ENCODE data around the gene DOCK3.

DOCK3 gene

DNA sequence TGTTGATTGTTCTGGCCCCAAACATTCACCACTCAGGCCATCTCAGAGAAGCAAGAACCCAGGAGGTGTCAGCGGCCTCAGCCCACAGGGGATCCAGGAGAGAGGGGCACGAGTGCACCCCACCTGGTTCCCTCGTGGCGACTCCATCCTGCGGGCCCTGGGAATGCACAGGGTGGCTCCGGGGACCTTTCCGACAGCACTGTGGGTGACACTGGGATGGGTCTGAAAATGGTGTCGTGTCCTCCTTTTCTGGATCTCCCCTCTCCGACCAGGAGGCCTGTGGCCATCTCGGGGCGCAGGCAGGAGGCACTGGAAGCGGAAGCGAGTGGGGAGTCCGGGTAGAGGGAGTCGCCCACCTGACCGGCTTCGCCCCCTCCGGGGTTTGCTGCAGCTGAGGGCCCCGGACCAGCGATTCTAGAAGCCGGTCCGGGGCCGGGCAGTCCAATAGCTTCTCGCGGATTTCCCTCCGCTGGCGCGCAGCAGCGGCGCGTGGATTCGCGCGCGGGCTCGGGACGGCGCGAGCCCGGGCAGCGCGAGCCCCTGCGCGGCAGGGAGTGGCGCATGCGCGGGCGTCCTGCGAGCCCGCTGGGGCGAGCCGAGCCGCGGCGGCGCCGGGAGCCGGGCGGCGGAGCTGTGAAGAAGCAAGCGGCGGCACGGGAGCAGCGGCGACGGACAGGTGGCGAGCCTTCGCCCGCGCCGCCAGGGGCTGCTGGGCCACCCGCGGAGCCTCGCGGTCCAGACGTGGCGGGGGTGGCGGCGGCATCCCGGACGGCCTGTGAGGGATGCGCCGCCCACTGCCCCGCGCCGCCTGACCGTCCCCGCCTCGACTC, at the start of gene DOCK3:
Gene DOCK3 (plus strand): TSS at position 579 of the 830 bp plus-strand sequence. CDS start 337 bp downstream, outside the sequence.
- DNase-seq = peak; percentile 55

- DNase-seq = no peak
These were observed 49.2 kb upstream of the DOCK3 start for GRCh38 chr3:50625231-50626182.

- DNase-seq = no peak
These were observed 48.3 kb upstream of the DOCK3 start for GRCh38 chr3:50626401-50626800.

GRCh38 chr3:50627407-50628051, 47.2 kb upstream of the DOCK3 start:
- DNase-seq = peak; percentile 7

DNA sequence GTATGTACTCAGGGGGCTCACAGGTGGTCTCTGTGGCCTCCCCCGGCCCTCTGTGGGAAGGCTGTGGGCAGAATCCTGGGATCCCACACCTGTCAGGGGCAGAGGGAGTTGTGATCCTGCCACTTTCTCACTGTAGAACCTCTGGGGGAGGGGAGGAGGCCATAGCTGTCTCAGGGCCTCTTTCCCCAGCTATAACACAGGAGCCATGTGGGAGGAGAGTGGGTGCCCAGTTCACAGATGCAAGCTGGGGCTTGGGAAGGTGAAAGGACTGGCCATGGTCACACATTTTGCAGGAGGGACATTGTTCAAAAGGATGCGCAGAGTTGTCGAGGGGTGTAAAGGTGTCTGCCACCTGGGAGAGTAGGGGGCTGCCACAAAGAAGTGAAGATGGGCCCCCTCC, 46.1 kb upstream of the DOCK3 start:
- no peak for DNase-seq

GRCh38 chr3:50630394-50630793, 44.3 kb upstream of the DOCK3 start:
- DNase-seq = no peak

GRCh38 chr3:50630877-50631276, 43.9 kb upstream of the DOCK3 start:
- peak; percentile 46 for DNase-seq

- no peak for DNase-seq
These were observed 42.3 kb upstream of the DOCK3 start for GRCh38 chr3:50632450-50632849.

DNA sequence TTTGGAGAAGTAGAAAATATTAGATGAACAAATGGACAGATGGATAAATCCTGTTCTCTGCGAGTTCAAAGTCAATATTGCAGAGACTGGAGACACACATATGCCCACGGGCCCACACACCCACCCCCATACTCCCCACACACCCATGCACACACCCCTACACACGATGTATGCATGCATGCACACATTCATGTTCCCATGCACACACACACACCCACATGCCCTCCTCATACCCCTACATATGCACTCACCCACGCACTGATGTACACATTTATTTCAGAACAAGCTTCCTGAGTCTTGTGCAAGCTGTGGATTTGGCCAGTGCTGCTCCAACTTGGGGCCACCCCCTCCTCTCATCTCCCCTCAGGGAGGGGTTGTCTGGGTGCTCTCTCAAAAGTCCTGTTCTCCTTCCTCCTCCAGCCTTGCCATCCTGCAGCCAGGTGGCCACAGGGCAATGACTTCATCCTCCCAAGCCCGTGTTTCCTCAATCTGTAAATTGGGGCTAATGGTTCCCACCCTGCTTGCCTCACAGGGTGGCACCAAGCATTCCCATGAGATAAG, 41.4 kb upstream of the DOCK3 start:
- no peak for DNase-seq

DNA sequence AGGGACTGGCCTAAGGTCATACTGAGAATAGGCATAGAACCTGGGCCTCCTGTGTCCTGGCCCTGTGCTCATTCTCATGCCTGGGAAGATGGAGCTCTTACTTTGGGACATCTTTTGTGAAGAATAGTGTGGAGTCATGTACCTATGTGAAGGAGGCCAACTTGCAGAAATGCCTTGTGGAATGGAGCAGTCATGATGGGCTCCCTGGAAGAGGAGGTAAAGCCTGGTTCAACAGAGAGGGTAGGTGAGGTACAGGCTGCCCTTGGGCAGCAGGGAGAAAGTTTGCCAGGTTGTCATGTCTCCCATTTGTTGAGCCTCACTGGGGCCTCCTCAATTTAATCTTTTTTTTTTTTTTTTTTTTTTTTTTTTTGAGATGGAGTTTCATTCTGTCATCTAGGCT, 39.7 kb upstream of the DOCK3 start:
- no peak for DNase-seq

- DNase-seq = no peak
These were observed 37.7 kb upstream of the DOCK3 start for GRCh38 chr3:50637011-50637410.

GRCh38 chr3:50637945-50638344, 36.8 kb upstream of the DOCK3 start:
- DNase-seq = no peak

DNA sequence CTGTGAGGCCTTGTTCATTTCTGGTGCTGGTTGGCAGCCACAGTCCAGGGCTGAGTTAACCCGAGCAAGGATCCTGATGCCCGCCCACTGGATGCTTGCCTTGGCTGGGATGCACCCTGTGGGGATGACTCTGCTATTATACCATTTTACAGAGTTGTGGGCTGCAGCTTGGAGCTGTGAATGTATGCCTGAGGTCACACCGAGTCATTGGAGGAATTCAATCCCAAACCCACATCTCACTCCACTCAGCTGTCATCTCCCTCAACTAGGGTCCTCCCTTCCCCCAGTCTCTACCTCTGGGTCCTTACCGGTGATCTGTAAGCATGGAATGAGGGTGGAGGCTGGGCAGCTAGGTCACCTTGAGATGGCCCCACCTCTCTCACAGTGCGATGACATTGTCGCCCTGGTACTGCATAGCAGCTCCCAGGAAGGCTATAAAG, 35.7 kb upstream of the DOCK3 start:
- DNase-seq = no peak

DNA sequence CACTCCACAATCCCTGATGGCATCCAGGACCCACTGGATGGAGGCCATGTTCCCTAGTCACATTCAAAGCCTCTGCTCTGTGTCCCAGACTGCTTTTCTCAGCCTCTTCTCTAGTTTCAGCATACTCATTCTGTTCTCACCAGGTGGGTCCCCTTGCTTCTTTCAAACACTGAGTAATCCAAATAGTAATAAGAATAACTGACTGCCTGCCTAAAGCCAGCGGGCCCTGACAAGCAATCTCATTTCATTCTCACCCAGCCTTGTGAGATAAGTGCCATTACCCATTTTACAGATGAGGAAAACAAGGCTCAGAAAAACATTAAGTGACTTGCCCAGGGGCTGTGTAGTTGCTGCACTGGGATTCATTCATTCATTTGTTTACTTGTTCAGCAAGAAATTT, 32.3 kb upstream of the DOCK3 start:
- DNase-seq = no peak

GRCh38 chr3:50644561-50644960, 30.2 kb upstream of the DOCK3 start:
- DNase-seq = no peak

DNA sequence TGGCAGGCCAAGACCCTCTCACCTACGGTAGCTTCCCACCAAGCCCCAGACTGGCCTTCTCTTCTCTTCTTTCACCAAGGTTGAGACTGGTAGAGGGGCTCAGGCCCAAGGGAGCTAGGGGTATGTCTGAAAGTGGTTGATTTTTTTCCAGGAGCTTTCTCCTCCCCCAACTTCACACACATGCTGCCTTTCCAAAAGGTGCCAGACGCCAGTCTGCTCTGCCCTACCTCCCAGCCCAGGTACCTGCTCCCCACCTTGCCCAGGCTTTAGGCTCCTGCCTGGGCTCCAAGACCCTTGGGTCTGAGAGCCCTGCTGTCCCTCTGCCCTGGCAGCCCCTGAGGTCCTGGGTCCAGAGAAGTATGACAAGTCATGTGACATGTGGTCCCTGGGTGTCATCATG, 29.3 kb upstream of the DOCK3 start:
- DNase-seq = no peak

DNA sequence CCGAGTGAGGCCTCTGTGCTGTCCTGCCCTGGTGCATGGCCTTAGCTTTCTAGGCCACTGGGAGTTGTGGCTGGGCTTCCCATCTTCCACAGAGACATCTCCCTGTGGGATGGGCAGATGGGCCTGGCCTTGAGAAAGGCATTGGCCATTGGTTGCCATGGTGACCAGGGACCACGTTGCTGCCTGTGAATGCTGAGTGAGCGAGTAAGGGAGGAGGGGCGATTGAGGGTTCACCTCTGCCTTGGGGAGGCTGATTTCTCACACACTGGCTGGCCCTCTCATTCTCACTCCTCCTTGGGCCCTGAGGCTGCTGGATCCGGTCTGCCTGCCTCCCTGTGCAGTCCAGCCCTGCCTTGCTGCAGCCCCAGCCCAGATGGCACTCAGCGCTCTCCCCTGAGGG, 26.4 kb upstream of the DOCK3 start:
- DNase-seq = no peak

GRCh38 chr3:50648944-50649343, 25.8 kb upstream of the DOCK3 start:
- DNase-seq = no peak

DNA sequence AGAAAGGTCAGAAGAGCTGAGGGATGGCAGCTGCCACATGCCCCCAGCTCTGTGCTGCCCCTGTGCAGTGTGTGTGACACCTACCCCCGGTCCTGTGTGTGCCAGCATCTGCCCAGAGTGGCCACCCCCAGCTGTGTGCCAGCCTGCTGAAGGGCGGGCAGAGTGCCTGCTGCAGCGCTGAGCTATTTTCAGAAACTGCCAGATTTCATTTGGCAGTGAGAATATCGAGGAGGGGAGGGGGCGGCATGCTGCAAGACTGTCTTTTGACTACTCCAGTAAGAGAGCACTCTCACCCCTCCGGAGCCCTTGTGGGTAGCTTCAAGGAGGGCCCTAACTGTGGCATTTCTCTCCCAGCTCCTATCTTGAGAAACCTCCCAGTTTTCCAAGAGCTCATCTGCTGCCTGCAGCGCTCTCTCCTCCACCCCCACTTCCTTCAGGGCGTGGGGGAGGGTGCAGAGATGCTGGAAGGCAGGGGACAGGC, 25.2 kb upstream of the DOCK3 start:
- no peak for DNase-seq

- DNase-seq = no peak
These were observed 24.7 kb upstream of the DOCK3 start for GRCh38 chr3:50650018-50650417.

DNA sequence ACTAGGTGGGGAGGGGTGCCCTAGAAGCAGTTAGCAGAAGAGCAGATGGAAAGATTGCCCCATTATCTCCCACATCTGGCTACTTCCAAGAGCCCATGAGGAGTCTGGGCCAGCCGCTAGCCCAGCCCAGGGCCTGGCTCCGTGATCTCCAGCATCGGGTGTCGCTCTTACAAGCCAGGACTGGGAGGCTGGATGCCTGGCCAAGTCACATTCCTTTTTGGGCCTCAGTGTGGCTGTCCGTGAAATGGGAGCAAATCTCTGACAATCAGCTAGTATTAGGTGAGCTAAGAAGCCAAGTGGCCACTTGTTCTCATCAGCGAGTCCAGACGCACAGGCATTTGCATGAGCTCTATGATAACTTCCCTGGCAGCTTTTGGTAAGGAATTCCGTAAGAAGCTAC, 23.3 kb upstream of the DOCK3 start:
- no peak for DNase-seq

DNA sequence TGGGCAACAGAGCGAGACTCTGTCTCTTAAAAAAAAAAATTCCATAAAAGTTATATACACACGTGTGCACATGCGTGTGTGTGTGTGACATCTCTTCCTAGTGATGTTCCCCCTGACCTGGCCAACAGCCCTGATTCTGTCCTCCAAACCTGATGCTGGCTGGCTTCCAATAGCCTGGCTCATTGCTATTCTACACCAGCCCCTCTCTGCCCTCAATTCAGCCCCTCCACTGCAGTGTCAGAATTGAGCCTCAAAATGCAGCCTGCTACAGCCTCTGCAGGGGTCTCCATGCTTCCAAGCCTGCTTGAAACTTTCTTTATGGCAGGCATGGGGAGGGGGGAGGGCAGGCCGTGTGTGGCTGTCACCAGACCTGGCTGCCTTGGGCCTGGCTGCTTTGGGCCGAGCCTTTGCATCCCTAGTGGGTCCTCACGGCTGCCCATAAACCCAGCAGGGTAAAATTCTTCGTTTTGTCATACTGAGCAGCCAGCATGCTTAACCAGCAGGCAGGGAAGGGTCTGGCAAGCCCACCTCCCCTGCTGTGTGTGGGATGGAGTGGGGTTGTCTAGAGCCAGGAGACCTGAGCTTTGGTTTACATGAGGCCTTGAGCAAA, 22.7 kb upstream of the DOCK3 start:
- DNase-seq = no peak

Measured in NCI-H146 (cell line).